HepG2 (cell line): Measurements from ENCODE around the gene MYO3B. TPM values are rescaled to one million over a fixed set of nuclear protein-coding genes. Genes with fewer than 3 reads are reported as not detected.

Experiments used
- ADNP ChIP-seq: sonication (generic); formaldehyde crosslinking; IDR thresholded peaks from 2 replicates; pipeline ENCODE4 v1.4.0; 2020; ENCODE audit warnings: missing genetic modification reagents
- DDIT3 ChIP-seq: sonication (generic); formaldehyde crosslinking; IDR thresholded peaks from 2 replicates; pipeline ENCODE4 v1.4.0; 2020; ENCODE audit warnings: mild to moderate bottlenecking, missing genetic modification reagents
- GATA4 ChIP-seq: sonication (generic); IDR thresholded peaks from 2 replicates; pipeline ENCODE4 v1.6.1; 2016; ENCODE audit warnings: antibody characterized with exemption, low read depth, borderline replicate concordance
- HNF4A ChIP-seq: sonication (generic); formaldehyde crosslinking; IDR thresholded peaks from 2 replicates; pipeline ENCODE4 v1.4.0; 2020; ENCODE audit warnings: missing genetic modification reagents
- HNRNPK ChIP-seq: fragments of 200-400 bp; formaldehyde crosslinking; IDR thresholded peaks from 2 replicates; pipeline ENCODE4 v1.6.1; 2018; ENCODE audit warnings: low read length, low read depth, moderate library complexity, mild to moderate bottlenecking; ENCODE audit not compliant: poor library complexity, severe bottlenecking
- MTA1 ChIP-seq: sonication (generic); formaldehyde crosslinking; IDR thresholded peaks from 2 replicates; pipeline ENCODE4 v1.4.0; 2020; ENCODE audit warnings: missing genetic modification reagents, mild to moderate bottlenecking, borderline replicate concordance
- NR1H2 ChIP-seq: sonication (generic); formaldehyde crosslinking; IDR thresholded peaks from 2 replicates; pipeline ENCODE4 v1.8.1; 2022; ENCODE audit warnings: low read depth, missing genetic modification reagents, borderline replicate concordance
- RAD21 ChIP-seq: fragments of 450-650 bp; formaldehyde crosslinking; IDR thresholded peaks from 2 replicates; pipeline ENCODE4 v1.5.0; 2020; ENCODE audit warnings: mild to moderate bottlenecking
- TCF12 ChIP-seq, 2 experiments: fragments of 450-650 bp in 1 of 2; sonication (generic) in 1 of 2; formaldehyde crosslinking in 1 of 2; IDR thresholded peaks; 2 replicates each; pipeline versions ENCODE4 v1.6.1 to v1.8.0; 2017 to 2022; ENCODE audit warnings: antibody characterized with exemption in 1 of 2, mild to moderate bottlenecking in 1 of 2, missing genetic modification reagents in 1 of 2, moderate library complexity in 1 of 2
- UBTF ChIP-seq: sonication (generic); formaldehyde crosslinking; IDR thresholded peaks from 2 replicates; pipeline ENCODE4 v1.4.0; 2020; ENCODE audit warnings: mild to moderate bottlenecking, missing genetic modification reagents
- ZNF724P ChIP-seq: sonication (generic); formaldehyde crosslinking; IDR thresholded peaks from 2 replicates; pipeline ENCODE4 v1.8.0; 2022; ENCODE audit warnings: missing genetic modification reagents, borderline replicate concordance
- ZNF749 ChIP-seq: sonication (generic); formaldehyde crosslinking; IDR thresholded peaks from 2 replicates; pipeline ENCODE4 v1.8.0; 2022; ENCODE audit warnings: mild to moderate bottlenecking, missing genetic modification reagents, moderate library complexity, borderline replicate concordance
- polyA plus RNA-seq, 8 experiments: library from polyadenylated mRNA; depleted of rRNA in 3 of 8; stranded (reverse) in 7 of 8; unstranded in 1 of 8; fragments of >200 nt; fragmentation: Illumina TruSeq in 4 of 8; extraction: Trizol in 4 of 8; gene quantifications; 2 replicates each; pipeline versions ENCODE4 v1.2.1 to v1.2.3, GENCODE V29; 2011 to 2016; ENCODE audit warnings: low read depth in 4 of 8, missing spikeins in 1 of 8, mixed read lengths in 1 of 8; ENCODE audit not compliant: insufficient read depth in 1 of 8
- total RNA-seq, 5 experiments: library from RNA; depleted of rRNA; stranded (reverse); fragments of >200 nt; fragmentation: Illumina TruSeq; extraction: Trizol; gene quantifications; 2 replicates each; pipeline ENCODE4 v1.2.3, GENCODE V29; 2016; ENCODE audit warnings: low read depth in 1 of 5
- TF ChIP-seq, protein P1 (sequence below): sonication (generic); formaldehyde crosslinking; IDR thresholded peaks from 2 replicates; pipeline ENCODE4 v1.4.0; 2020; ENCODE audit warnings: missing genetic modification reagents
- TF ChIP-seq, protein P2 (sequence below): sonication (generic); formaldehyde crosslinking; IDR thresholded peaks from 2 replicates; pipeline ENCODE4 v1.9.0; 2021; ENCODE audit warnings: mild to moderate bottlenecking, missing genetic modification reagents
- TF ChIP-seq, protein P3 (sequence below): sonication (generic); formaldehyde crosslinking; IDR thresholded peaks from 2 replicates; pipeline ENCODE4 v1.5.0; 2020; ENCODE audit warnings: mild to moderate bottlenecking, missing genetic modification reagents, borderline replicate concordance

Gene MYO3B
- total and polyA plus RNA-seq, 2 of the 13 experiments (the other 11 are each of a cell fraction or from before 2014, with no cell fraction given) = 0.01 TPM; not detected in 1

DNA sequence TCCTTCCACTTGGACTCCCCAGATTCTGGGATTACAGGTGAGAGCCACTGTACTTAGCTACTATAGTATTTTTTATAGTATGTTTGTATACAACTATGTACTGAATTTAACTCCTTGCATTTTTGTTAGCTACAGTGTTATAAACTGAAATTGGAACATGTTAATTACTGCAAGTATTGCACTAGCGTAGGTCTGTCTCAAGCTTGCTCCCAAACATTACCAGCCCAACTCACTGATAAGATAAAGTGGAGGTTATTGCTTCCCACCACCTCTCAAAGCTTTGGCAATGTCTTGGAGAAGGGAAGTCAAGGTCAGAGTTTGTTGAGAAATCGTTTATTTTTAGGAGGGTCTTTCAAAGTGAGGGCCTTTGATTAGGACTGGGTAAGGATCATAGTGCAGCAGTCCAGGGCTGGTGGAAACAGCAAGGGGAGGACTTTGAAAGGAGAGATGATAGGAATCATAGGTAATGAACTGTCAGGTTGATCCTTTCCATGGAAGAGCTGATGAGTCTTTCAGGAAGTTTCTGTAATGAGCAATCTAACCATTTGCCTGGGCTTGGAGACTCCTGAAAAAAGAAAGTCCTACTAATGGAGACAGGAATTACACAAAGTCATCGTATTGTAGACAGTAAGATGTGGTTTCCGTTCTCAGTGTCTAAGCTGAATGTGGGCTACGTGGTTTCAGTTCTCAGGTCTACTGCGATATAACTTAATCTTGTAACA is 257.1 kb downstream of the MYO3B start (continued):
- TF ChIP-seq, protein P1, sequence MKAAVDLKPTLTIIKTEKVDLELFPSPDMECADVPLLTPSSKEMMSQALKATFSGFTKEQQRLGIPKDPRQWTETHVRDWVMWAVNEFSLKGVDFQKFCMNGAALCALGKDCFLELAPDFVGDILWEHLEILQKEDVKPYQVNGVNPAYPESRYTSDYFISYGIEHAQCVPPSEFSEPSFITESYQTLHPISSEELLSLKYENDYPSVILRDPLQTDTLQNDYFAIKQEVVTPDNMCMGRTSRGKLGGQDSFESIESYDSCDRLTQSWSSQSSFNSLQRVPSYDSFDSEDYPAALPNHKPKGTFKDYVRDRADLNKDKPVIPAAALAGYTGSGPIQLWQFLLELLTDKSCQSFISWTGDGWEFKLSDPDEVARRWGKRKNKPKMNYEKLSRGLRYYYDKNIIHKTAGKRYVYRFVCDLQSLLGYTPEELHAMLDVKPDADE (CRISPR knock-in tag) = no peak
- TF ChIP-seq MTA1 (CRISPR knock-in tag) = no peak
- no peak for TF ChIP-seq UBTF
- TF ChIP-seq NR1H2 (CRISPR knock-in tag) = no peak
- TF ChIP-seq HNF4A (CRISPR knock-in tag) = peak; percentile 76; the same call in 1 of the 2 replicates
- TF ChIP-seq ADNP (CRISPR knock-in tag) = no peak
- TF ChIP-seq HNRNPK = no peak
- TF ChIP-seq, protein P2, sequence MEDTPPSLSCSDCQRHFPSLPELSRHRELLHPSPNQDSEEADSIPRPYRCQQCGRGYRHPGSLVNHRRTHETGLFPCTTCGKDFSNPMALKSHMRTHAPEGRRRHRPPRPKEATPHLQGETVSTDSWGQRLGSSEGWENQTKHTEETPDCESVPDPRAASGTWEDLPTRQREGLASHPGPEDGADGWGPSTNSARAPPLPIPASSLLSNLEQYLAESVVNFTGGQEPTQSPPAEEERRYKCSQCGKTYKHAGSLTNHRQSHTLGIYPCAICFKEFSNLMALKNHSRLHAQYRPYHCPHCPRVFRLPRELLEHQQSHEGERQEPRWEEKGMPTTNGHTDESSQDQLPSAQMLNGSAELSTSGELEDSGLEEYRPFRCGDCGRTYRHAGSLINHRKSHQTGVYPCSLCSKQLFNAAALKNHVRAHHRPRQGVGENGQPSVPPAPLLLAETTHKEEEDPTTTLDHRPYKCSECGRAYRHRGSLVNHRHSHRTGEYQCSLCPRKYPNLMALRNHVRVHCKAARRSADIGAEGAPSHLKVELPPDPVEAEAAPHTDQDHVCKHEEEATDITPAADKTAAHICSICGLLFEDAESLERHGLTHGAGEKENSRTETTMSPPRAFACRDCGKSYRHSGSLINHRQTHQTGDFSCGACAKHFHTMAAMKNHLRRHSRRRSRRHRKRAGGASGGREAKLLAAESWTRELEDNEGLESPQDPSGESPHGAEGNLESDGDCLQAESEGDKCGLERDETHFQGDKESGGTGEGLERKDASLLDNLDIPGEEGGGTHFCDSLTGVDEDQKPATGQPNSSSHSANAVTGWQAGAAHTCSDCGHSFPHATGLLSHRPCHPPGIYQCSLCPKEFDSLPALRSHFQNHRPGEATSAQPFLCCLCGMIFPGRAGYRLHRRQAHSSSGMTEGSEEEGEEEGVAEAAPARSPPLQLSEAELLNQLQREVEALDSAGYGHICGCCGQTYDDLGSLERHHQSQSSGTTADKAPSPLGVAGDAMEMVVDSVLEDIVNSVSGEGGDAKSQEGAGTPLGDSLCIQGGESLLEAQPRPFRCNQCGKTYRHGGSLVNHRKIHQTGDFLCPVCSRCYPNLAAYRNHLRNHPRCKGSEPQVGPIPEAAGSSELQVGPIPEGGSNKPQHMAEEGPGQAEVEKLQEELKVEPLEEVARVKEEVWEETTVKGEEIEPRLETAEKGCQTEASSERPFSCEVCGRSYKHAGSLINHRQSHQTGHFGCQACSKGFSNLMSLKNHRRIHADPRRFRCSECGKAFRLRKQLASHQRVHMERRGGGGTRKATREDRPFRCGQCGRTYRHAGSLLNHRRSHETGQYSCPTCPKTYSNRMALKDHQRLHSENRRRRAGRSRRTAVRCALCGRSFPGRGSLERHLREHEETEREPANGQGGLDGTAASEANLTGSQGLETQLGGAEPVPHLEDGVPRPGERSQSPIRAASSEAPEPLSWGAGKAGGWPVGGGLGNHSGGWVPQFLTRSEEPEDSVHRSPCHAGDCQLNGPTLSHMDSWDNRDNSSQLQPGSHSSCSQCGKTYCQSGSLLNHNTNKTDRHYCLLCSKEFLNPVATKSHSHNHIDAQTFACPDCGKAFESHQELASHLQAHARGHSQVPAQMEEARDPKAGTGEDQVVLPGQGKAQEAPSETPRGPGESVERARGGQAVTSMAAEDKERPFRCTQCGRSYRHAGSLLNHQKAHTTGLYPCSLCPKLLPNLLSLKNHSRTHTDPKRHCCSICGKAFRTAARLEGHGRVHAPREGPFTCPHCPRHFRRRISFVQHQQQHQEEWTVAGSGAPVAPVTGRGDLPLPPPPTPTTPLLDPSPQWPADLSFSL (CRISPR knock-in tag) = no peak
- no peak for TF ChIP-seq GATA4
- TF ChIP-seq ZNF749 = no peak
- TF ChIP-seq DDIT3 = no peak
- TF ChIP-seq RAD21 = no peak
- TF ChIP-seq TCF12 (IDR thresholded peaks at IDR 0.05) = no peak
- no peak for TF ChIP-seq TCF12 (CRISPR knock-in tag; IDR thresholded peaks at IDR 0.05)
- TF ChIP-seq, protein P3, sequence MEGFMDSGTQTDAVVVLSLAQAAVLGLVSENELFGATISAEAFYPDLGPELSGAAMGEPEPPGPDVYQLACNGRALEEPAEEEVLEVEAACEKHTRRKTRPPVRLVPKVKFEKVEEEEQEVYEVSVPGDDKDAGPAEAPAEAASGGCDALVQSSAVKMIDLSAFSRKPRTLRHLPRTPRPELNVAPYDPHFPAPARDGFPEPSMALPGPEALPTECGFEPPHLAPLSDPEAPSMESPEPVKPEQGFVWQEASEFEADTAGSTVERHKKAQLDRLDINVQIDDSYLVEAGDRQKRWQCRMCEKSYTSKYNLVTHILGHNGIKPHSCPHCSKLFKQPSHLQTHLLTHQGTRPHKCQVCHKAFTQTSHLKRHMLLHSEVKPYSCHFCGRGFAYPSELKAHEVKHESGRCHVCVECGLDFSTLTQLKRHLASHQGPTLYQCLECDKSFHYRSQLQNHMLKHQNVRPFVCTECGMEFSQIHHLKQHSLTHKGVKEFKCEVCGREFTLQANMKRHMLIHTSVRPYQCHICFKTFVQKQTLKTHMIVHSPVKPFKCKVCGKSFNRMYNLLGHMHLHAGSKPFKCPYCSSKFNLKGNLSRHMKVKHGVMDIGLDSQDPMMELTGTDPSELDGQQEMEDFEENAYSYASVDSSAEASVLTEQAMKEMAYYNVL (CRISPR knock-in tag) = peak; percentile 49; the same call in 1 of the 2 replicates
- 0 out of 2 replicates have a peak, but pooled peaks have one; percentile 39 for TF ChIP-seq ZNF724P (CRISPR knock-in tag)
